ENCODE measurements around the gene ARHGAP15.

DNA sequence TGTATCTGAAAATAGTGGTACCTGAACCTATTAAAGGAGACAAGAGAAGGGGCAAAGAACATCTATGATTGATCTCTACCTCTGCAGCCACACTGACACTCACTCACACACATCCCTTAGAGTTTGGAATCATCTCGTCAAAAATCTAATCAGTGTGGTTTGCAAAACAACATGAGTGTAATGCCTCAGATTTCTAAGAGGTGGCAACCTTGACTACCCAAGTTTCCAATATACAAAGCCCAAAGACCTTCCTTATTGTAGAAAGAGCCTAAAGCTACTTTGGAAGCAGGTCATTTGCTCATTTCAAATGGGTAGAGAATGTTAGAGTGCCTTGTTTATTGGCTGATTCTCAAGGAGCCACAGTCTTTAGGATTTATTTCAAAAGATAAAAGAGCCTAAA is 444.9 kb downstream of the ARHGAP15 start:
- TF ChIP-seq, protein P1, sequence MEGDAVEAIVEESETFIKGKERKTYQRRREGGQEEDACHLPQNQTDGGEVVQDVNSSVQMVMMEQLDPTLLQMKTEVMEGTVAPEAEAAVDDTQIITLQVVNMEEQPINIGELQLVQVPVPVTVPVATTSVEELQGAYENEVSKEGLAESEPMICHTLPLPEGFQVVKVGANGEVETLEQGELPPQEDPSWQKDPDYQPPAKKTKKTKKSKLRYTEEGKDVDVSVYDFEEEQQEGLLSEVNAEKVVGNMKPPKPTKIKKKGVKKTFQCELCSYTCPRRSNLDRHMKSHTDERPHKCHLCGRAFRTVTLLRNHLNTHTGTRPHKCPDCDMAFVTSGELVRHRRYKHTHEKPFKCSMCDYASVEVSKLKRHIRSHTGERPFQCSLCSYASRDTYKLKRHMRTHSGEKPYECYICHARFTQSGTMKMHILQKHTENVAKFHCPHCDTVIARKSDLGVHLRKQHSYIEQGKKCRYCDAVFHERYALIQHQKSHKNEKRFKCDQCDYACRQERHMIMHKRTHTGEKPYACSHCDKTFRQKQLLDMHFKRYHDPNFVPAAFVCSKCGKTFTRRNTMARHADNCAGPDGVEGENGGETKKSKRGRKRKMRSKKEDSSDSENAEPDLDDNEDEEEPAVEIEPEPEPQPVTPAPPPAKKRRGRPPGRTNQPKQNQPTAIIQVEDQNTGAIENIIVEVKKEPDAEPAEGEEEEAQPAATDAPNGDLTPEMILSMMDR (IDR thresholded peaks at IDR 0.05; ENCODE audit: low read depth, low read length, missing input control), result no peak
- TF ChIP-seq SP1 (IDR thresholded peaks at IDR 0.05) (no peak), TAF1 (conservative IDR thresholded peaks at IDR 0.05) (no peak), RXRA (IDR thresholded peaks at IDR 0.05) (no peak), JUND (IDR thresholded peaks at IDR 0.05) (no peak)
- TF ChIP-seq, protein P2, sequence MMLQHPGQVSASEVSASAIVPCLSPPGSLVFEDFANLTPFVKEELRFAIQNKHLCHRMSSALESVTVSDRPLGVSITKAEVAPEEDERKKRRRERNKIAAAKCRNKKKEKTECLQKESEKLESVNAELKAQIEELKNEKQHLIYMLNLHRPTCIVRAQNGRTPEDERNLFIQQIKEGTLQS (IDR thresholded peaks at IDR 0.05), result no peak

Measured in liver (tissue), 3 donors.